Tibial nerve (tissue), 4 donors: Measurements from ENCODE around the gene ERC2. TPM values are rescaled to one million over a fixed set of nuclear protein-coding genes. Genes with fewer than 3 reads are reported as not detected.

Experiments
- DNase-seq, 2 donors: peaks; one replicate each; pipeline ENCODE4 v3.0.0-alpha.2; 2019; ENCODE audit warnings: low spot score in 2 of 2
- H3K27ac ChIP-seq, 4 donors: fragments of 200-600 bp; sonication (generic) in 3 of 4; one replicate each; pipeline ENCODE4 v1.5.1; 2017 to 2019; ENCODE audit warnings: mild to moderate bottlenecking in 1 of 4
- H3K27me3 ChIP-seq, 2 donors: fragments of 200-600 bp; sonication (generic) in 1 of 2; one replicate each; pipeline versions ENCODE4 v1.5.1 to v1.6.0; 2017 to 2019
- H3K36me3 ChIP-seq, 3 donors: fragments of 200-600 bp; sonication (generic); one replicate each; pipeline ENCODE4 v1.5.1; 2018 to 2019
- H3K4me1 ChIP-seq, 4 donors: fragments of 200-600 bp; sonication (generic) in 3 of 4; one replicate each; pipeline ENCODE4 v1.5.1; 2017 to 2019
- H3K4me3 ChIP-seq, 4 donors: fragments of 200-600 bp; sonication (generic) in 3 of 4; one replicate each; pipeline ENCODE4 v1.5.1; 2017 to 2019; ENCODE audit warnings: mild to moderate bottlenecking in 1 of 4, moderate library complexity in 1 of 4
- H3K9me3 ChIP-seq, 4 donors: fragments of 200-600 bp; sonication (generic) in 3 of 4; one replicate each; pipeline ENCODE4 v1.5.1; 2017 to 2019
- CTCF ChIP-seq, 5 experiments: fragments of 200-600 bp in 3 of 5; fragments of 450-650 bp in 2 of 5; sonication (generic) in 3 of 5; IDR thresholded peaks; one replicate each; pipeline ENCODE4 v1.5.1; 2016 to 2019; ENCODE audit warnings: antibody characterized with exemption in 5 of 5, mild to moderate bottlenecking in 3 of 5, moderate library complexity in 2 of 5
- EP300 ChIP-seq, 2 donors: sonication (generic); formaldehyde crosslinking; IDR thresholded peaks; one replicate each; pipeline ENCODE4 v1.6.1; 2017; ENCODE audit warnings: antibody characterized with exemption in 2 of 2, mild to moderate bottlenecking in 1 of 2
- POLR2A ChIP-seq, 2 donors: fragments of 450-650 bp; IDR thresholded peaks; one replicate each; pipeline ENCODE4 v1.6.1; 2017; ENCODE audit warnings: antibody characterized with exemption in 2 of 2, mild to moderate bottlenecking in 2 of 2, moderate library complexity in 2 of 2
- WGBS, 2 donors: methylation state at CpG; one replicate each; pipeline ENCODE4 v1.1.5; 2018; 5-methylcytosine and 5-hydroxymethylcytosine counted together
- total RNA-seq, 4 donors: library from RNA; depleted of rRNA; stranded (reverse); fragments of >200 nt; gene quantifications; one replicate each; pipeline ENCODE4 v1.1.0, GENCODE V29; 2016

Gene ERC2
- total RNA-seq, 4 donors from 2014 or later, result 0.84 to 0.98 (median 0.90) TPM; not detected in 1

GRCh38 chr3:56145410-56145809, 322.9 kb downstream of the ERC2 start:
- 61 to 65% methylated on average over 2 of the region's 2 CpGs for WGBS, 2 donors
- no peak for DNase-seq
- no peak overlapping the region for H3K4me3 ChIP-seq
- TF ChIP-seq POLR2A (IDR thresholded peaks at IDR 0.05), result no peak
- TF ChIP-seq EP300 (IDR thresholded peaks at IDR 0.05), result no peak
- no peak for TF ChIP-seq CTCF (IDR thresholded peaks at IDR 0.05)
- H3K9me3 ChIP-seq, result no peaks in the 10 kb centered on the region
- H3K36me3 ChIP-seq, result no peaks in the 10 kb centered on the region
- no peaks in the 10 kb centered on the region for H3K4me1 ChIP-seq
- H3K27me3 ChIP-seq, result no peaks in the 10 kb centered on the region
- H3K27ac ChIP-seq, result no peak overlapping the region

GRCh38 chr3:56144805-56145204, 323.5 kb downstream of the ERC2 start:
- Histone ChIP-seq H3K27ac (no peak overlapping the region), H3K36me3 (no peaks in the 10 kb centered on the region), H3K27me3 (no peaks in the 10 kb centered on the region), H3K9me3 (no peaks in the 10 kb centered on the region), H3K4me3 (no peak overlapping the region), H3K4me1 (no peaks in the 10 kb centered on the region)
- TF ChIP-seq CTCF (IDR thresholded peaks at IDR 0.05), result no peak
- 60 to 64% methylated on average over 4 of the region's 4 CpGs for WGBS, 2 donors
- DNase-seq, result no peak

GRCh38 chr3:56137415-56137814, 330.9 kb downstream of the ERC2 start:
- Histone ChIP-seq H3K27ac (no peak overlapping the region), H3K36me3 (no peaks in the 10 kb centered on the region), H3K4me1 (no peaks in the 10 kb centered on the region), H3K9me3 (no peaks in the 10 kb centered on the region), H3K27me3 (no peaks in the 10 kb centered on the region), H3K4me3 (no peak overlapping the region)
- WGBS, 2 donors, result 21 to 29% methylated on average over 1 of the region's 1 CpG
- TF ChIP-seq CTCF (IDR thresholded peaks at IDR 0.05), result no peak
- TF ChIP-seq EP300 (IDR thresholded peaks at IDR 0.05), result no peak
- TF ChIP-seq POLR2A (IDR thresholded peaks at IDR 0.05), result no peak
- no peak for DNase-seq

- Histone ChIP-seq H3K4me1 (peaks cover 0 to 2% (median 0%) of the 10 kb centered on the region in 4 donors), H3K27me3 (no peaks in the 10 kb centered on the region), H3K36me3 (no peaks in the 10 kb centered on the region), H3K4me3 (no peak overlapping the region), H3K27ac (no peak overlapping the region), H3K9me3 (no peaks in the 10 kb centered on the region)
- DNase-seq, result no peak
- TF ChIP-seq CTCF (IDR thresholded peaks at IDR 0.05), result no peak
- no peak for TF ChIP-seq EP300 (IDR thresholded peaks at IDR 0.05)
- no peak for TF ChIP-seq POLR2A (IDR thresholded peaks at IDR 0.05)
- WGBS, 2 donors, result 39 to 44% methylated on average over 2 of the region's 2 CpGs
Observed at GRCh38 chr3:56136514-56136913, 331.8 kb downstream of the ERC2 start.

GRCh38 chr3:56135941-56136340, 332.3 kb downstream of the ERC2 start:
- Histone ChIP-seq H3K27me3 (no peaks in the 10 kb centered on the region), H3K9me3 (no peaks in the 10 kb centered on the region), H3K36me3 (no peaks in the 10 kb centered on the region), H3K27ac (no peak overlapping the region), H3K4me3 (no peak overlapping the region), H3K4me1 (peaks cover 0 to 2% (median 0%) of the 10 kb centered on the region in 4 donors)
- WGBS, 2 donors, result 71 to 77% methylated on average over 4 of the region's 4 CpGs
- no peak for DNase-seq
- TF ChIP-seq EP300 (IDR thresholded peaks at IDR 0.05) (no peak), POLR2A (IDR thresholded peaks at IDR 0.05) (no peak), CTCF (IDR thresholded peaks at IDR 0.05) (no peak)
